ENCODE measurements around the gene NWD2. TPM values are rescaled to one million over a fixed set of nuclear protein-coding genes. Genes with fewer than 3 reads are reported as not detected.
"Not testable (repeated sequence)": the region's sequence is repeated elsewhere in the genome, so short reads cannot be mapped to it uniquely, and the experiment has no call there.

NWD2 gene, protein sequence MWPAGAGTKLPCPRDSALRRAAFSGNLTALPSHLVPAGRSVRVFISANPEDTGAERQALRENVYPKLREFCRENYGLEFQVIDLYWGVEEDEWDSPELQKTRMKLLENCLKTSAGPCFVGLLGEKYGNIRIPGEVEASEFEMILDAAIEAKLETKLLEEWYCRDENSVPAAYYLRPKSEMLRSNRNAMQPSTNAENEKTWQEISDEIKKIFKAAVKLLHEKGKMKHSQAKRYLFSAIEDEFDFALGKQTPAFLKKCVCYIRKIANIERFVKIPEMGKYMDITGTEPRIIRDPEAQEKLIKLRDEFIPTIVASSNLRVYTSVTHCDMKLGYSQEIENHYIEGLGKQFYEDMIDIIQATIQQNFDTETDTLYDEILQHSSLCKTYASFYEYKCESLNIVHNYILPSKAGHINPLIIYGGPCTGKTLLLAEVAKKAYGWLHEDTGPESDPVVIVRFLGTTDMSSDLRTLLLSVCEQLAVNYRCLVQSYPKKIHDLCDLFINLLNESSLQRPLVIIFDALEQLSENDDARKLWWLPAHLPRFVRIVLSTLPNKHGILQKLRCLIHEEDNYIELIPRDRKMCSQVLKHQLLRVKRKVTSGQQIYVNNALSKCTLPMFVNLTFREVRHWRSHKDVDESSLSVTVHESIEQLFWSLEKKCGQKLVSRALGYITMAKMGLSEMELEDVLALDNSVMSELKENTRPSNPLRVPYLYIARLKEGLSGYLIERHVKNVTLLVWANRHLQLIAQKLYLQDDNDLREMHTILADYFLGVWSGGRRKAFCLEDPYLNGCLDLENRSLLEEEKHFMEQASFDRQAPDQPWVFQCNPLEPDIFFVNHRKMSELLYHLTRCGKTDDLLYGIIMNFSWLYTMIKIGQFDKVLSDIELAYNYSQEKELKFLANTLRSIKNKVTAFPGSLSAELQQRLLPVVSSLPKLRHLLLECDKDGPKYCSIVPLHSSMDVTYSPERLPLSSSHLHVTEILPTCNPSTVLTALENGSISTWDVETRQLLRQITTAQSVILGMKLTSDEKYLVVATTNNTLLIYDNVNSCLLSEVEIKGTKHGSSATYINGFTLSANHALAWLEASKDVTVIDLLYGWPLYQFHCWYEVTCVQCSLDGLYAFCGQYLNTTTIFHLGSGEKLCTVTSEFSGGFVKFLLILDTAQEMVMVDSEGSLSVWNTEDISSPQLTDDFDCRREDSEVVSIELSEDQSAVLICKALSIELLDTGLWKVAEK (N-terminal part only)
- not detected in 2 replicates for total RNA-seq

DNA sequence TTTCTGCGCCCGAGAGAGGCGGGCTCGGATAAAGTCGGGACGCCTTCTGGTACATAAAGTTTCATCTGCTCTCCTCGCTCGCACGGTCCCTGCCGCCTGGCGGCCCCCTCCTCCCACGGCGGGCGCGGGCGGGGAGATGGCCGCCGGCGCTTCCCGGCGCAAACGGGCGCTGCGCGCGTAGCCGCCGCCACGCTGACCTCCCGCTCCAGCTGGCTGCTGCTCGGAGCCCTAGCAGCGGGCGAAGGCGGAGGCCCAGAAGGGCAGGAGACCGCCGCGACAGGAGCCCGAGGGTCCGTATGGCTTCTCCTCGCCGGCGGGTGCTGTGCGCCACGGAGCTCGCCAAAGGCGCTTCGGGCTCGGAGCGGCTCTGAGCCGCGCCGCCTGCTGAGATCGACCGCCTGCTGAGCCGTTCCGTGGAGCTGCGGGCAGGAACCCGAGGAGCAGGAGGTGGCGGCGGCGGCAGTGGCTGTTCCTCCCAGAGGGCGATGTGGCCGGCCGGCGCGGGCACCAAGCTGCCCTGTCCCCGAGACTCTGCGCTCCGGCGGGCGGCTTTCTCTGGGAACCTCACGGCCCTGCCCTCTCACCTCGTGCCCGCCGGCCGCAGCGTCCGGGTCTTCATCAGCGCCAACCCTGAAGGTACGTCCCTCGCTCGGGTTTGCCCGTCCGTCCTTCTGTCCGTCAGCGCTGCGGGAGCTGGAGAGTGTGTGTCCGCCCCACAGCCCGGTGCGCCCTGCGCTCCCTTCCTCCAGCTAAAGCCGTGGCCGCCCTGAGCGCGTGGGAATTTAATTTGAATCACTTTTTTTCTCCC is at the start of gene NWD2:
TSS of gene NWD2 (plus strand) at position 161 of the 808 bp plus-strand sequence. CDS start at position 486, 325 bp downstream.
- intact Hi-C loops (cut with micrococcal nuclease): no loop called here

DNA sequence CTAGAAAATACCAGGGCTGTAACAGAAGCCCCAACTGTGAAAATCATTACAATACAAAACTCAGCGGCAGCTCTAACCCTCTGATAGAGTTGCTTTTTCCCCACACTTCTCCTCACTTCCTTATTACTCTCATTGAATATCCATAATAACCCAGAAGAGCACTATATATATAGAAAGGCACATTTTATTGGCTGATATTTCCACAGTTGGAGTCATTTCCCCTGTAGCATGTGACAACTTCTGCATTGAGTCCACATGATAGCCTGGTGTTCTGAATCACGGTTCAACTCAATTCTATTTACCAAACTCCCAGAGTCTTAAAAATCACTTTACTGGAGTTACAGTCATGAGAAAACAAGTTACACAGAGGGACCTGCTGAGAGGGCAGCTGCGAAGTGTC is 46.6 kb upstream of the NWD2 start:
- intact Hi-C loops (cut with micrococcal nuclease): no loop called here

DNA sequence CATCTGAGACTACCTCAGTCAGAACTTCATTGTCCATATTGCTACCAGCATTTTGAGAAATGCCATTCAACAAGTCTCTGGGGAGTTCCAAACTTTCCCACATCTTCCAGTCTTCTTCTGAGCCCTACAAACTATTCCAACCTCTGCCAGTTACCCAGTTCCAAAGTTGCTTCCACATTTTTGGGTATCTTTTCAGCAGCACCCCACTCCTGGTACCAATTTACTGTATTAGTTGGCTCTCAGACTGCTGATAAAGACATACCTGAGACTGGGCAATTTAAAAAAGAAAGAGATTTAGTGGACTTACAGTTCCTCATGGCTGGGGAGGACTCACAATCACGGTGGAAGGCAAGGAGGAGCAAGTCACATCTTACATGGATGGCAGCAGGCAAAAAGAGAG is 39.8 kb upstream of the NWD2 start:
- intact Hi-C loops (cut with micrococcal nuclease): not testable (repeated sequence)

DNA sequence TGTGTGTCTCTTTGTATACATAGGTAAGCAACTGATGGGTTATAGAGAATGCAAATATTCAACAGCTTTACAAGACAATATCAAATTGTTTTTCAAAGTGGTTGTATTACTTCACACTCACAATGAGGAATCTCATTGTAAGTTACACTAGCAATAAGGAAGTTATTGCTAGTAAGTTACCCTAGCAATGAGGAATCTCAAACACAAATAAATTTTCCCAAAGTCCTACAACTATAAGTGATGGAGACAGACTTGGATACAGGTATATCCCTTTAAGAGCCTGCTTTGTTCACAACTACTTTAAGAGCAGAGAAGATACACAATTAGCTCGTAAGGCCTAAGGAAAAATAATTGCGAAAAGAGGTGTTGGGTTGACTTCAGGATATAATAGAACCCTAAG is 28.3 kb upstream of the NWD2 start:
- intact Hi-C loops (cut with micrococcal nuclease): no loop called here

DNA sequence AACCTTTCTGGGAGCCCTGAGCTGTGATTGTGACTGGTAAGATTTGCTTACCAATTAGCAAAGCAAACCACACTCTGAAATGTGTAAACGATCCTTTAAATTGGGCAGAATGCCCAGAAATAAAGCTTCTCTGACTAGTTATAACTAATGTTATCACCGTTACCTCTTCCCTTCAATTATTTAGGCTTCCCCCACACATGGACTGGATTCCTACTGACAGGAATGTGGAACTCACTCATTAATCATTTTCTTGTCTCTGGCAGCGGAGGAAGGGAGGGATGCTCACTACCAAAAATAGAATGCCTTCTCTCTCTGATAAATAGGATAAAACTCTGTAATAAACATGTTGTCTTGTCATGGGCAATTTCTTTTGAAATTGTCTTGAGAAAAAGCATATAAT is 25.3 kb upstream of the NWD2 start:
- intact Hi-C loops (cut with micrococcal nuclease): no loop called here

DNA sequence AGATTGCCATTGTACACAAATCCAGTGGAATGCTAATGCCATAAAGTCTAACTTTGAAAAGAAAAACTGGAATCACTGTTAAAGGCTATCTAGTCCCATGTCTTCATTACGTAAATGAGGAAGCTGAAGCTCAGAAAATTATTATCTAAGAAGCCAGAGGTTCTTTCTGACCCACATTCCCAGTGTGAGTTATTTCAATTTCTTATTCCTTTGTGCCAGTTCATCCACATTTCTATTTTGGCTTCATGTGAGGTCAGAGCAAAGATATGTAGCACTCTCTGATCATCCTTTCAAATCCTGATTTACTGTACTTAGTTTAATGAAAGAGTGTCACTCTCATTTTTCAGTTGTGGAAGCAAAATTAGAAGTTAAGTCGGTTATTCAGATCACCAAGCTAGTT is 24.6 kb upstream of the NWD2 start:
- intact Hi-C loops (cut with micrococcal nuclease): no loop called here

DNA sequence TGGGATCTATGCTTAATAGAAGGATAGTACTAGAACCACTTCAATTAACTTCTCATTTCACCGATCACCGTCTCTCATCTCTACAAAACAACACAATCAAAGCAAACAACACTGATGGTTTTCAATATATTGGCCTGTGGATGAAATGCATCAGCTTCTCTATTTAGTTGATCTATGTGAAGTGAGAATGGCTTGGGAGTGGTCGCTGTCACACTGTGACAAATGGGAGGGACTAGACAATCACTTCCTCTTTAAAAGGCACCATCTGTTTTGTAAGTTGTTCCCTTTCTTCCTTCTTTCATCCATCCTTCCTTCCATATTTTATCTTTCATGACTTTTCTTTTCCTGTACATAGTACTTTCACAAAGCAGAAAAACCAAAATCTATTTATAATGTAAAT is 23.9 kb upstream of the NWD2 start:
- intact Hi-C loops (cut with micrococcal nuclease): no loop called here

DNA sequence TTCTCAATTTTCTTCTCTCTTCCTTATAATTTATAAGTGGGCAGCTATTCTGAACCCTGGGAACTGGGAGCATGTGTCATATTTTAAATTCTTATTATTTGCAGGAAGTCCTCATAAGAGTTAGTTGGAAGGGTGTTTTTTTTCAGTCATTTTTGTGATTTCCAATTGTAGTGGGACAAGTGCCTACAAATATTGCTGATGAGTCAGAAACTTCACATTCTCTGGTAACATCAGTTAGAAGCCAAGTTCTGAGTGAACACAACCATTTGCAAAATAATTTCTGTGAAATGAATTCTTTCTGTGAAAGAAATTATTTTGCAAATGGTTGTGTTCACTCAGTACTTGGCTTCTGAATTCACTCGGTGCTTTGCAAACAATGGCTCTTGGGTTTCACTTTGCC is 20.8 kb upstream of the NWD2 start:
- intact Hi-C loops (cut with micrococcal nuclease): no loop called here

DNA sequence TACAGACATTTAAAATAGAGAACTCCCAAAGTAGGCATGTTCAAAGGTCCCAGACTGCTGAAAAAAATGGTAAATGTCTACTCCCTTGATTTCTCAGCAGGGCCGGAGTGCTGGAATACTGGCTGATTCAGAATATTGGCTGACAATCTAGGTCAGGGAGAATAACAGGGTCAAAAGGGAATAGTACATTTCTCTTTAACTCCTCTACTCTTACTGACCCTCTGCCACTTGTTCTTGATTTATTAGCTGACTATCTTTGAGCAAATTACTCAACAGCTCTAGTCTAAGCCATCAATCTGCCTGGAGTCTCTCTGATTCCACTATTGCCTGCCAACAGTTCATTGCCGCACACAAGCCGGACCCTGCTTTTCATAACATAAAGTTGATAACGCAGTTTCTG is 19.7 kb upstream of the NWD2 start:
- intact Hi-C loops (cut with micrococcal nuclease): no loop called here

DNA sequence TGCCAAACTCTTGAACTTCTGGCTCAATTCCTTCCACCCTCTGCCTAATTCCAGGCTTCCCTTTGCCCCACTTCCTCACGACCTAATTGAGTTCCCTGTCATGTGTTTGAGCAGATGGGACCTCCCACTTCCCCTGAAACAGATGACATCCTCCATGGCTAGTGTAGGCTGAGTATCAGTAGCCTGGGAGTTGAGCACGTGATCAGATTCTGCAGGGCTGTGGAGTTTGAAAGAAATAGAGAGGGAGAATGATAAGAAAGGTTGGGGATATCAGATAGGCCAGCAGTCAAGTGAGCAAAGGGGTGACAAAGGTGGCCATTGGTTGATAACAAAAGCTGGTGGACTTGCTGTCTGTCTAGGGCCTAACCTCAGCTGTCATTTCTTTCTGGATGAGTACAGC is 18.8 kb upstream of the NWD2 start:
- intact Hi-C loops (cut with micrococcal nuclease): no loop called here

DNA sequence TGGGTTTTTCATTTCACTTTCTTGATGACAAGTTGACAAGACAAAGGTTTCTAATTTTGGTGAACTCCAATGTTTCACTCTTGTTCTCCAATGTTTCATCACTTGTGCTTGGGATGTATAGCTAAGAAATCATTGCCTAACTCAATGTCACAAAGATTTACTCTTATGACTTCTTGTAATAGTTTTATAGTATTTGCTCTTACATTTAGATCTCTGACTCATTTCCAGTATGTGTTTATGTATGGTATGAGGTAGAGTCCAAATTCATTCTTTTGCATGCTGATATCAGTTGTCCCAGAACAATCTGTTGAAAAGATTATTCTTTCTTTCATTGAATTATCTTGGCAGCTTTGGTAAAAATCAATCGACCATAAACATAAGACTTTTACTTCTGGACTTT is 12.2 kb upstream of the NWD2 start:
- intact Hi-C loops (cut with micrococcal nuclease): no loop called here

DNA sequence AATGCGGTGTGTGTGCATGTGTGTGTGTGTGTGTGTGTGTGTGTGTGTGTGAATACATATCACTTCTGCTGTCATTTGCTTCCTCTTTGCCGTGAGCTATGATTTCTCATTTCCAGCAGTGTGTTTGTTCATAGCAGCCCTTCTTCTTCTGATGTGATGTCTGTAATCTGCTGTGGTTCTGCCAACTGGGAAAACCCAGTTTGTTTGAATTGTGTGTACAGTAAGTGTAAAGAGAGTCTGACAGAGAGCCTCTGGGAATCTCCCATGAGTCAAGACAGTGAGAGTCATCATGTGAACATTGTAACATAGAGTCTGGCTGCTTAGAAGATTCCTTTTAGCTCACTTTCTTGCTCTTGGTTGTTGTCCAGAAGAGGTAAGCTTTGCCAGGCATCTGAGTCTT is 8.4 kb upstream of the NWD2 start:
- intact Hi-C loops (cut with micrococcal nuclease): no loop called here

DNA sequence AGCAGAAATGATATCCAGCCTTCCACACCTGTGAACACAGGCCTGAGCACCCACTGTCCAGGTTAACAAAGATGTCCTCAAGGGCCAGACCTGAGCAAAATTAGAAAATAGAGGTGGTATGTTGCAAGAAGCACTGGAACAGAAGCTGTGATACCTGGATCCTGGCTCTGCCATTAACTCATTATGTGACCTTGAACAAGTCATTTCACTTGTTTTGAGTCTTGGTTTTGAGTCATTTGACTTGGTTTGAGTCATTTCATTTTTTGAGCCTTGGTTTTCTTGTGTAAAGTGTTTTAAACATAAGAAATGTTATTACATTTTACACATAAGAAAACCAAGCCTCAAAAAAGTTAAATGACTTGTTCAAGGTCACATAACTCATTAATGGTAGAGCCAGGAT is 2.9 kb upstream of the NWD2 start:
- intact Hi-C loops (cut with micrococcal nuclease): no loop called here

DNA sequence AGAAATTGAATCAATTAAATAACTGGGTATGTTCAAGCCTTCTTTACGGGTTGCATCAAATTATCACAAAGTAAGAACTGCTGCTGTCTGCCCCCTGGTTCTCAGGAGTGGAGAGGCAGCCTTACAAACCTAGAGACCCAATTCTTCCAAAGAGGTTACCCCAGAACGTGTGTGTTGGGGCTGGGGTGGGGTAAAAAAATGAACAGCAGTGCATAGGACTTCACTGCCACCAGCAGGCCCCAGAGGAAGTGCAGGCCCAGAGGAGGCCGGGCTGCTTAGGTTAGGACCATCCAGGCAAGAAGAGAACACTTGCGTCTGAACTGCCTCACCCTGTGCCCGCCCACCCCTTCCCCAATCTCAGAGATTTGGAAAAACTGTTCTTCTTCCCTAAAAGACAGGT is 1.5 kb upstream of the NWD2 start:
- intact Hi-C loops (cut with micrococcal nuclease): no loop called here

DNA sequence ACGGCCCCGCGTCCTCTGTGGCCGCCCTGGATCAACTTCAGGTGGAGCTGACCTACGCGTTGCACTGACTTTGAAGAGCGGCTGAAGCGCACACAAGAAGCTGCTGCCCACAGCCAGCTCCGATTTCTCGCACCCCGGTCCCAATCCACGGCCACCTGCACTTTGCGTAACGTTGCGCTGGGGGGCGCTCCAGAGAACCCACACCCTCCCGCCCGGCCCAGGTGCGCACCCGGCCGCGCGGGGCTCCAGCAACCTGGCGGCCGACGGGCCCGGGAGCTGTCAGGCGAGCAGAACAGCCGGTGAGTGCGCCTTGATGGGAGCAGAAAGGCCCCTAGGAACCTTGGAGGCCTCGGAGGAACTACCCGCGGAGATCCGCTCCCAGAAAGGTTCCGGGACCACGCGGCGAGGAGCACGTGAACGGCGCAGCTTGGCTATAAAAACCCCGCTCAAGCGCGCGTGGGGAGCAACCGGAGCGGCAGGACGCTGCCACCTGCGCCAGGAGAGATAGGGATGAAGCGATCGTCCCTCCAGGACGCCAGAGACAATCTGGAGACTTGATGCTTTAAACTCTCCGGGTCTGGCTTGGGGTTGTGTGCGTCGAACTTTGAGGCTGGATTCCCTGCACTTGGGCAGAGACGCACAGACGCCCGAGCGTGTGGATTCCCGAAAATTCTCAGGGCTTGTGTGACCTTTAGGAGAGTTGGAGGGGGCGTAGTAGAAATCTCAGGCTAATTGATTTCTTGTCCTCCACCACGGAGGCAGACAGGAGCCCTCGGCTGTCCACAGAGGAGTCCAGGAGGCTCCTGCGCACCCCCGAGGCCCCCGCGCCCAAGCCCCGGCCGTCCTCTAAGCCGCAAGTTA is 591 bp upstream of the NWD2 start:
- intact Hi-C loops (cut with micrococcal nuclease): no loop called here

DNA sequence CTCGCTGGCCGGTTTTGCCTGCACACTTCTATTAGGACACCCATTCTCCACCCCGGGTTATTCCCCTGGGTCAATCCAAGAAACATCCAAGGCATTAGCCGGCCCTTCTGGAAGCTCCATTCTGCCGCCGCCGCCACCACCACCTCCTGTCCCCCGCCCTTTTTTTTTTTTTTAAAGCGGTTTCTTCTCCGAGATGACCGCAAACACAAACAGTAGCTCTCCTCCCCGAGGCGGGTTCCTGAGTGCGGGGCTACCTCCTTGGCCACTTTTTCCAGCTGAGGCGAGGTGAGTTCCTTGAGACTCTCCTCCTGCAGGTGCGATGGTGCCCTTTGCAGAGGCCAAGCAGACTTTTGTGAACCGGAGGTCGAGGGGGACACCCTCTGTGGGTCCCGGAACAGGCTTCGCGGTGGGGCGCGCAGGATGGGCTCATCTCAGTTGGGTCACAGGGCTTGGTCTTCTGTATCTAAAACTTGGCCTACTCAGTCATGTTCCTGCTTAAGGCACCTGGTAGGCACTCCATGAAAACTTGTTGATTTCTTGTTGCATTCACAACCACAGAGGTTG is 930 bp downstream of the NWD2 start:
- intact Hi-C loops (cut with micrococcal nuclease): no loop called here

DNA sequence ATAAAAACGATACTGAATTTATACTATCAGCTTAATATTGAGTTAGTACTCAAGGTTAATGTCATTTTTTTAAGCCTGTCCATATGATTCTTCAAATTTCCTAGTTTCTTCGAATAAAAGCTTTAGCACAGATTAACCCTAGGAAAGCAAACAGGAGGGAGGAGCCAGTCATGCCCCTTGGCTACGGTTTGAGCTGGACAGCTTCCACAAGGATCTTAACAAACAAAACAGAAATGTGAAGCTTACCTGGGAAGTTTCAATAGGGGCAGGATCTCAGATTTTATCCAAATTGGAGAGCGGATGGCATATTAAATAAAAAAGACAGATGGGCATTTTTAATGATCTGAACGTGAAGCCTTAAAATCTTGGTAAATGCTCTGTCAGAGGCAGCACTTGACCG is 2.3 kb downstream of the NWD2 start:
- intact Hi-C loops (cut with micrococcal nuclease): no loop called here

DNA sequence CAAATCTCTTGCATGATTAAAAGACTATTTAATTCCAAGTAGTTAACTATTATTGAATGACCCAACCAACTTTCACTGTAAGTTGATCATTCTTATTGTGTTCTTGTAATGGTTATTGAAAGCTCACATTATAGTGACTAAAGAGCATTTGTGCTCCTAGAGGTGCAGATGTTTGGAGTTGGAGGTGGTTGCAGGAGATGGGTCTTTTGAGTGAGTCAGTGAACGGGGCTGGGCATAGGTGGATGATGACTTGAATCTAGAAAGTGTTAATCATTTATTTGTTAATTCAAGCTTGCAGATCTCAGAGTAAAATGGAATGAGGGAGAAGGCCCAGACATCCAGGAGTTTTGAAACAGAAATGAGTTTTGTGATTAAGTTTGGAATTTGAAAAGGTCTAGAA is 13.7 kb downstream of the NWD2 start:
- intact Hi-C loops (cut with micrococcal nuclease): no loop called here

DNA sequence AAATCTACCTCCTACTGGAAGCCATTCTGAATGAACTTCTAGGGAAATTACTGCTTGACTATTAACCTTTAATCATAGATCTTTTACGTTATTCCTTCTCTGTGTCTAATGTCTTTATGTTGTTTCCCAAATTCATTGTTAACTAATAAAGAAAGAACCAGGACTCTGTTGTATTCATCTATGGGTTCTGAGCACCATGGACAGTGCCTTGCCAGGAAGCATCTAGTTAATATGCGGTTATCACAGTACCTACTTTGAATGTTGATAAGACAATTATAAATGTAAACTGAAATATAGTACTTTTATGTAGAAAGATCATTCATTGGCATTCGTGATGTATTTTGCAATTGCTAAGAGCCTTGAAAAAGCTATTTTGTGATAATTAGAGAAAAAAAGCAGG is 23.8 kb downstream of the NWD2 start:
- intact Hi-C loops (cut with micrococcal nuclease): no loop called here

DNA sequence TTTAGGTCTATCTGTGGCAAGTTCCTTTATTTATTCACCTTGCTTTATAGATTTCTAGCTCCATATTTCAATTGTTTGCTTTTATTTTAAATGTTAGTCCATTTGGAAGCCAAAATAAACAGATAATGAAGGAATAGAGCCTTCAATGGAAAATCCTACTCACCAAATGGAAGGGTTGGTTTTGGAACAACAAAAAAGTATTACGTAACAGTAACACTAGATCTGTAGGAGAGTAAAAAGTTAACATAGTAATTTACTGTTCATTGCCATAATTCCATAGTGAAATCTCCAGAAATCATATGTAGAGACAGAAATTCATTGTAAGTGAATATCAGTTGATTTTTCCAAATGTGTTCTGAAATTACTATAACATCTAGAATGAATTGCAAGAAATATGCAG is 34.6 kb downstream of the NWD2 start:
- intact Hi-C loops (cut with micrococcal nuclease): no loop called here

Measured in T-helper 2 cell treated with Interferon-gamma antibody and Interleukin-4, amounts not matched to agents 100 ng/mL and 5 ng/mL, for 36 hours (primary cell).